NK-92 (cell line): ENCODE data around the gene SORCS2.

Experiments
- DNase-seq: peaks from one replicate; lab custom pipeline; 2025; ENCODE audit not compliant: unreplicated experiment; lab: John Stamatoyannopoulos, UW

Gene SORCS2

GRCh38 chr4:7299908-7300710 lies 107.8 kb downstream of the SORCS2 start:
- no peak for DNase-seq

DNA sequence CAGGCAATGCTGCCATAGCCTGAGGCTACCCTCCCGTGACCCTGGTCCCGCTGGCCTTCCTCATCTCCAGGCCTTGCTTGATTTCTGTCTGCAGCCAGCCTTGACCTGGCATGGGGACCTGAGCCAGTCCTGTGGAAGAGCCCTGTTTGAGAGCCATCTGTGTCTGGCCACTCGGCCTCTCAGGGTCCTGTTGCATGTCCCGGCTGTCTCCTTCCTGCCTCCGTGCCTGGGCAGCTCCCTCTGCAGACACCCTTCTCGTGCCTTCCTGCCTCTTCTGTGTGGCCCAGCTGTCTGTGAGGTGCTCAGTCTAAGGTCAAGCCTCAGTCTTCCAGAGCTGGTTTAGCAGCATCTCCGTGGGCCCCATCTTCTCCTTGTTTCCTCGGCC lies 108.4 kb downstream of the SORCS2 start:
- no peak for DNase-seq

DNA sequence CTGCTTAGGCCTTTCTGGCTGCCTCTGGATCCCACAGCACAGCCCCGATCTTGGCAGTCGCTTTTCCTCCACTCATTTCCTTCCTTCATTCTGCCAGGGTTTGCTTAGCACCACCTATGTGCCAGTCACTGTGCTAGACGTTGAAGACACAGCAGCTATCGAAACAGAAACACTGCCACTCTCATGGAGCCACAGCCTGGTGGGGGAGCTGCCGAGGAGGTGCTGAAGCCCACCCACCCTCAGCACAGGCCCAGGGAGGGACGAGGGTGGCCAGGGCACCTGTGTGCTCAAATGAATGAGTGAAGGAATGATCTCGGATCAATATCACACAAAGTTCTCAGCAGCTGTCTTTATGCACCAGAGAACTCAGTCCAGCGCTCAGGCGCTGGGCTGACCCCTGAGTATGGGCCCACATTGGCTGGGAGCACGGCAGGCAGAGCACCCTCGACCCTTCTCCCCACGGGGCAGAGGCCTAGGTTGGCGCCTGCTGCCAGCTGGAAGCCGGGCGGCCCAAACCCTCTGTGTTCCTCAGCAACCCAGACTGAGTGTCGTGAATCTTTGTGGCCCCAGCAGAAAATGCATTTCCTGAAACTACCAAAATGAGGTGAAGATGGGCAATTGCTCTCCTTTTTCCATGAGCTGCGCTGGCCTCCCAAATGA lies 108.9 kb downstream of the SORCS2 start:
- no peak for DNase-seq

DNA sequence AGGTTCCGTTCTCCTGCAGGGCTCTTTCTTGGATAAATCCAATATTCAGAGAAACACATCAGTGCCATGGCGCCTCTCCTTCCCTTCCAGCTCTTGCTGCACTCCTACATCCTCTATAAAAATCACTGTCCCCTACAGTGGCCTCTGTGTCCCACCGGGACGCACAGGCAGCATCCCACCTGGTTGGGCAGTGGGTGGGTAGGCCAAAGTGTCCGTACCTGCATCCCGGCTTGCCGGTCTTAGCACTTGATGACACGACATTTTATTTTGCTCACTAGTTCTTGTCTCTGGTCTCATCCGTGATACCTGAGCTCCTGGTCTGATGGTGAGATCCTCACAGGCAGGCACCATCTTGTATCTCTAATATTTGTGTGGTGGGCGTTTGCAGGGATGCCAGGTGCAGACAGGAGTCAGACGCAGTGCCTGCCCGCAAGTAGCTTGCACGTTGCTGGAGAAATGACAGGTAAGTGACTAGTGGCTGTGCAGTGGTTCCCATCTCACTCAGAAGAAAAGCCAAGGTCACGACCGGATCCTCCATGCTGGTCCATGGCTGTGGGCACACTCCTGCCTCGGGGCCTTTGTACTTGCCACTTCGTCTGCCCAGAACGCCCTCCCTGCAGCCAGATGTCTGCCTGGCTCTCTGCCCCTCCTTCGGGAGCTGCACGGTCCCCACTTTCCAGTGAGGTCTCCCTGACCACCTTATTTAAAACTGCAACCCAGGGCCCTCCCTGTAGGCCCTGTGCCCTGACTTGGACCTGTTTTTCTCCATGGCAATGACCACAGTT lies 109.7 kb downstream of the SORCS2 start:
- DNase-seq = no peak

DNA sequence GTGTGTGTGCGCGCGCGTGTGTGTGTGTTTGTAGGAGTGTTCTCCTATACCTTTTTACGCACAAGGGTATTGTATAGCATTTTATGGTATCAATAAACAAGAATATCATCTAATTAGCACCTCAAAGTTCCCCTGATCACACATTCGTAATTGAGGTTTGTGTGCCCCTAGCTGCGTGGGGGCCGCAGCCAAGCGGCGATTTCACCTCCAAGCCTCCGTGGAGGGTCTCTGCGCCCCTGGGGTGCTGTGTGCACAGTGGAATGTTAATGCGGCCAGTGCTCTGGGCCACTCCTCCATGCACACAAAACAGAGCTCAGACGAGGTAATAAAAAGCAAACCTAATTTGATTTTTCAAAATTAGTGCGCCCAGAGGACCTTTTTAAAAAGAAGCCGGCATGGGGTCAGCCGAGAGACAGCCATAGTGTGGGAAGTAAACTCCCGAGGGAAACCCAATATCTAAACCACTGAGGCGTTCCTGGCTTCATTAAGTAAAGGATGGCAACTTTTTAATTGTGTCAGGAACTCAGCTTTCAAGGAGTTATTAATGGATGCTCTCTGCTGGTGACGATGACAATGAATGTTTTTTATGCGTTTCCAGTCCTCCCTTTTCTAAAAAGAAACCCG lies 110.6 kb downstream of the SORCS2 start:
- DNase-seq = no peak

- no peak for DNase-seq
Observed at GRCh38 chr4:7303561-7303960, 111.2 kb downstream of the SORCS2 start.

DNA sequence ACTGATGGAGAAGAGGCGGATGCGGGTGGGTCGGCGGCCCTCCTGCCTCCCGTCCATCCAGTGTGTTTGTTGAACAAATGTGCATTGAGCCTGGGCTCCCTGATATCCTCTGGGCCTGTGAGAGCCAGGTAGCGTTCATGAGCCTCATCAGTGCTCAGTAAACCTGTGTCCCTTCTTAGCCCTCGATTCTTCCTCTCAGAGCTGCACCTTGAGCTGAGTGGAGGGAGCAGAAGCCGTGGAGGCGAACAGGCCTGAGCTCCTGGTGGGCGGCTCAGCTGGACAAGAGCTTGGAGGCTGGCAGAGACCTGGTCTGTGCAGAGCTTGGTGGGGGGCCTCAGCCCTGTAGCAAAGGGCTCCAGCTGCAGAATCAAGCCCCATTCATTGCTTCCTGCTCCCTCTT lies 112.1 kb downstream of the SORCS2 start:
- no peak for DNase-seq

DNA sequence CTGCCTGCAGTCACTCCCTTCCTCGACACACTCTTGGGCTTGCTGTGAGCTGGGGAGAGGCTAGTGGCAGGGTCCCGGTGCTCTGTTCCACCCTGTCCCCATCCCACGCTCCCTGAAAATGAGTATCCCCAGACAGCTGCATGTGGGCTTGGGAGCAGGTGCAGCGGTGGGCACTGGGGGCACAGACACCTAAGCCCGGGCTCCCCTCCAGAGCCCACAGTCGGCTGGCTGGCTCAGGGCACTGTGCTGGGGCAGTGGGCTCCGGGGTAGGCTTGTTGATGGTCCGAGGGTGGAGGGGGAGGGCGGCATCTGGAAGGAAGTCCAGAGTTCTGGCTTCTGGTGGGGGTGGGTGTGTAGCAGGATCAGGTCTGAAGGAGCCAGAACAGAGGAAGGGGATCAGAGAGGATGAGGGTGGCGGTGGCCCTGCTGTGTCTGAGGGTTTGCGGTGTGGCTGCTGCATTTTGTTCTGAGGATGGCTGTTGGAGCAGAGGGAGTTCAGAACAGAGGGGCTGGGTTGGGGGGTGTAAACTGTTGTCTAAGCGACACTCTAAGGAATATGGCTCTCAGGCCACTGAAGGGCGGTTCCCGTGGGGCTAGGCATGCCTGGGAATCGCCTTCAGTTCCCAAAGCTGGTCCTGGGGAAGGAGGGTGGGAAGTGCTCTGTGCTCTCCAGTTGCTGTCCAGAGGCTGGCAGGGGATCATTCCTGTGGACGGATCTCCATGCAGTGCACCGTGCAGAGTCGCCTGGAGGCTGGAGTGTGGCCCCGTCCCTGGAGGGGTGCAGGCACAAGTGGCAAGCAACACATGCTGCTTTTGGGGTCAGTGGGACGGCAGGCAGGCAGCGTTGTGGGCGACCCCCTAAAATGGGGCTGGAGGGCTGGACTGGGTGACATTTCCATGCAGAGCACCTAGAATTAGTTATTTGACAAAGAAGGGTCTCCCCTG lies 114.0 kb downstream of the SORCS2 start:
- DNase-seq = no peak

DNA sequence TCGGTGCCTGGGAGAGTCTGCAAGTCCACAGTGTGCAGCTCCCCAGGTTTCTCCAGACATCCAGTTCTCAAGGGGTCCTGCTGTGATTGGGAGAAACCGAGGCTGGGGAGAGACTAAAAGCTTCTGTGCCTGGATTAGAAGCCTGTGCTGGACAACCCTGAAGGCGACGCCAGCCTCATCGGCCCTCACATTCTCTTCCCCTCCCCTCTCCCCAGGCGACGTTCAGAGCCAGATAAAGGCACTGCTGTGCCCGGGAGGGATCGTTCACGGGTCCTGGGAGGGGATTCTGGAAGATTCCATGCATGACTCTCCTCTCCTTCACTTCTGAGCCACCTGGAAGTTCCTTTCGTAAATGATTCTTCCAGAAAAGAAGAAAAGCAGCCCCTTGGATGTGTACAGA lies 114.6 kb downstream of the SORCS2 start:
- no peak for DNase-seq

GRCh38 chr4:7307394-7308099 lies 115.2 kb downstream of the SORCS2 start:
- DNase-seq = no peak

DNA sequence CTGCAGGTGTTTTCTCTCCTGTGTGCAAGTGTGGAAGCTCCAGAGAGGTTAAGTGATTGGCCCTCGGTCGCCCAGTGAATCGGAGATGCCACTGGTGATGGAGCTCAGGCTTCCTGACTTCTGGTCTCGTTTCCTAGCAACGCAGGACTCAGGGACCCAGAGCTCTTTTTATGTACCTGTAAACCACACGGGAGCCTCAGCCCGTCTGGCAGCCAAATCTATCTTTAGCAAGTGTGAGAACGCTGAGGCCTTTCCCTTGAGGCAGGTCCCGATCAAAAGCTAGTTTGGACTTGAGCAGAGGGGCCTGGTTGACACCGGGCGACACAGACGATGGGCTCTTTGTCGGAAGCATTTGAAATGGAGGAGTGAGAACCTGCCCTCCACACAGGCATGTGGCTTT lies 116.8 kb downstream of the SORCS2 start:
- DNase-seq = no peak

DNA sequence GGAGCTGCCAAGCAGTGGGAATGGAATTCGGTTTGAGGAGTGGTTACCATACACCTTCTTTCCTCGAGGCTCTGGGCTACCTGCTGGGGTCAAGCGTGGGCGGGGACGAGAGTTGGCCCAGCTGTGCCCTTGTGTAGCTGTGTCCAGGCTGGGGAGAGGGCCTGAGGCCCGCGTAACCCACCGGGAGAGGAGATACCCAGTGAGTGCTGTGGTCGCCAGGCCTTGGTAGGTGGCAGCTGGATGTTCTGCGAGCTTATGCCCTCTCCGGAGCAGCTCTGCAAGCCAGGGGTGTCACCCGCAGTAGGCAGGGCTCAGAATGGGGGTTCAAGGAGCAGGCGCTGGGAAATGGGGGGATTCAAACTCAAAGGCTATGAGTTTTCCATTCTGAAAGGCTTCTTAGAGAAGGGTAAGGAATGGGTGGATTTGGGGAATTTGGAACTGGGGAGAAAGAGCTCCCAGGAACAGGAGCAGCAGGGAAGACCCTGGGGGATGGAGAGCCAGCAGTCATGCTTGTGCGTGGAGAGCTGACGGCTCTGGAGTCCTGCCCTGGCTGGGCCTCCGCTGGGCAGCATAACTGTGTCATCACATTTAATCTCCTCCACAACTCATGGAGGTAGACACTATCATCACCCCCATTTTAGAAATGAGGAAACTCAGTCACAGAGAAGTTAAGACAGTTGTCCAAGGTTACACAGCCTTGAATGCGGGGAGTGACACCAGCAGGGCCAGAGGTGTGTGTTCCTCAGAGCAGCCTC lies 117.5 kb downstream of the SORCS2 start:
- no peak for DNase-seq

DNA sequence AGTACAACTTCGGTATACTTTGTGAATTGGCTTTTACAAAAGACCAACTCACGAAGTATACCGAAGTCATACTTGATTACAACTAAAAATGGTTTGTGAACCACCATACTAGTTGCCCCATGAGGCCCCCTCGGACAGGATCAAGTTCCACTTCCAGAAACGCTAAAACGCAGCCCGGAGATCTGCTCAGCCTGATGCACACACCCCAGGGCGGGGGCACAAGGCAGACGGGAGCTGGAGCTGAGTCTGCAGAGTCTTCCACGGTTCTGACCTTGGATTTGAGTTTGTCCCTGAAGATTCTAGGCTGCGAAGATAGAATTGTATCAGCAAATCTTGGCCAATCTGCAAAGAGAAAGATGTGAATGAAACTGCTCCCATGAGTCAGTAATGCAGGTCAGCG lies 118.1 kb downstream of the SORCS2 start:
- no peak for DNase-seq

- DNase-seq = no peak
Observed at GRCh38 chr4:7311205-7311604, 118.9 kb downstream of the SORCS2 start.

GRCh38 chr4:7312691-7313090 lies 120.4 kb downstream of the SORCS2 start:
- DNase-seq = no peak

- no peak for DNase-seq
Observed at GRCh38 chr4:7313347-7313811, 121.0 kb downstream of the SORCS2 start.

- no peak for DNase-seq
Observed at GRCh38 chr4:7313991-7314390, 121.7 kb downstream of the SORCS2 start.

GRCh38 chr4:7315286-7315685 lies 122.9 kb downstream of the SORCS2 start:
- no peak for DNase-seq

DNA sequence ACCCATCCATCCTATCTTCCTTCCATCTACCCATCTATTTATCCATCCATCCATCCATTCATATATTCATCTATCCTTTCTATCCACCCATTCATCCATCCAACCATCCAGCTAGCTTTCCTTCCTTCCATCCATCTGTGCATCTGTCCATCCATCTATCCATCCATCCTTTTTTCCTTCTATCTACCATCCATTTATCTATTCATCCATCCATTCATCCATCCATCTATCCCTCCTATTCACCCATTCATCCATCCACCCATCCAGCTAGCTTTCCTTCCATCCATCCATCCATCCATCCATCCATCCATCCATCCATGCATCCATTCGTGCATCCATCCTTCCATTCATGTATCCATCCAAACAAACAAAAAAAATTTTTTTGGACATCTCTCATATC lies 123.6 kb downstream of the SORCS2 start:
- DNase-seq = no peak
